Choroid plexus epithelial cell (primary cell): ENCODE results near the gene ZNF263.

Experiments
- DNase-seq: peaks from one replicate; pipeline ENCODE4 v3.0.0-alpha.2; 2010; ENCODE audit warnings: low read depth
- H3K4me3 ChIP-seq: 2 replicates; pipeline ENCODE4 v1.5.1; 2011; ENCODE audit warnings: low read depth, mild to moderate bottlenecking, control low read depth, low read length, moderate library complexity
- TF ChIP-seq, protein P1 (sequence below): conservative IDR thresholded peaks from 2 replicates; pipeline ENCODE4 v1.5.1; 2011; ENCODE audit warnings: low read depth, mild to moderate bottlenecking, control low read depth, inconsistent platforms, low read length, moderate library complexity

ZNF263 gene

DNA sequence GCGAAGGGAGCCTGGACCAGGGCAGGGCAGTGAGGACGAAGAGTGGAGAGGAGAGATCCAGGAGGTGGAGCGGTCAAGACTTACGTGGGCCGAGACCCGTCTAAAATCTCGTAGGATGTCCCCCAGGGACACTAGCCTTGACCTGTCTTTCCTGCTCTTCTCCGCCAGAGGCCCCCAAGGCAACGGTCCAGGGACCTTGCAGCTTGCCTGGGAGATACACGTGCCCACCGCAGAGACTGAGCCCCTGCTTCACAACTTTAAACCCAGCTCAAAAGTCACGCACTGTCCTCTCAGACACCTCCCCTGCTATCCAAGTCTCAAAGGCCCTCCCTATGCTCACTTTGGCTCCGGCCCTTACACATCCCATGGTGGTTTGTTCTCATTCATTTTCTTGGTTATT is 12.5 kb downstream of the ZNF263 start:
- DNase-seq: no peak
- TF ChIP-seq, protein P1, sequence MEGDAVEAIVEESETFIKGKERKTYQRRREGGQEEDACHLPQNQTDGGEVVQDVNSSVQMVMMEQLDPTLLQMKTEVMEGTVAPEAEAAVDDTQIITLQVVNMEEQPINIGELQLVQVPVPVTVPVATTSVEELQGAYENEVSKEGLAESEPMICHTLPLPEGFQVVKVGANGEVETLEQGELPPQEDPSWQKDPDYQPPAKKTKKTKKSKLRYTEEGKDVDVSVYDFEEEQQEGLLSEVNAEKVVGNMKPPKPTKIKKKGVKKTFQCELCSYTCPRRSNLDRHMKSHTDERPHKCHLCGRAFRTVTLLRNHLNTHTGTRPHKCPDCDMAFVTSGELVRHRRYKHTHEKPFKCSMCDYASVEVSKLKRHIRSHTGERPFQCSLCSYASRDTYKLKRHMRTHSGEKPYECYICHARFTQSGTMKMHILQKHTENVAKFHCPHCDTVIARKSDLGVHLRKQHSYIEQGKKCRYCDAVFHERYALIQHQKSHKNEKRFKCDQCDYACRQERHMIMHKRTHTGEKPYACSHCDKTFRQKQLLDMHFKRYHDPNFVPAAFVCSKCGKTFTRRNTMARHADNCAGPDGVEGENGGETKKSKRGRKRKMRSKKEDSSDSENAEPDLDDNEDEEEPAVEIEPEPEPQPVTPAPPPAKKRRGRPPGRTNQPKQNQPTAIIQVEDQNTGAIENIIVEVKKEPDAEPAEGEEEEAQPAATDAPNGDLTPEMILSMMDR: no peak
- H3K4me3 ChIP-seq: no peak overlapping the region

DNA sequence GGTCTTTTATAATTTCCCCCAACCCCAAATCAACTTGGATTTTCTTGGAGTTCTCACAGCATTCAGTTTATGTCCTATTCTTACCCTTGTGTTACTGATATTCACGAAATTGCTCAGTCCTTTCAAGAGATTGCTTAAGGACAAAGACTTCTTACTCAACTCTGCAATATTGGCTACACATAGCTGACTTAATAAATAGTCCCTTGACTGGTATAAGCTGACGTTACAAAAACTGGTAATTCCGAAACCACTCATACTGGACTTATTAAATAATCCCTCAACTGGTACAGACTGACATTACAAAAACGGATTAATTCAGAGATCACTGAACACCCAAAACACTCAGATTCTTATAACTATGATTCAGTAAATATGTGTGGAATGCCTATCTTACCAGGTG is 21.1 kb downstream of the ZNF263 start:
- peak overlapping the region; percentile 89 for H3K4me3 ChIP-seq
- TF ChIP-seq, protein P1: no peak
- peak; percentile 42 for DNase-seq

DNA sequence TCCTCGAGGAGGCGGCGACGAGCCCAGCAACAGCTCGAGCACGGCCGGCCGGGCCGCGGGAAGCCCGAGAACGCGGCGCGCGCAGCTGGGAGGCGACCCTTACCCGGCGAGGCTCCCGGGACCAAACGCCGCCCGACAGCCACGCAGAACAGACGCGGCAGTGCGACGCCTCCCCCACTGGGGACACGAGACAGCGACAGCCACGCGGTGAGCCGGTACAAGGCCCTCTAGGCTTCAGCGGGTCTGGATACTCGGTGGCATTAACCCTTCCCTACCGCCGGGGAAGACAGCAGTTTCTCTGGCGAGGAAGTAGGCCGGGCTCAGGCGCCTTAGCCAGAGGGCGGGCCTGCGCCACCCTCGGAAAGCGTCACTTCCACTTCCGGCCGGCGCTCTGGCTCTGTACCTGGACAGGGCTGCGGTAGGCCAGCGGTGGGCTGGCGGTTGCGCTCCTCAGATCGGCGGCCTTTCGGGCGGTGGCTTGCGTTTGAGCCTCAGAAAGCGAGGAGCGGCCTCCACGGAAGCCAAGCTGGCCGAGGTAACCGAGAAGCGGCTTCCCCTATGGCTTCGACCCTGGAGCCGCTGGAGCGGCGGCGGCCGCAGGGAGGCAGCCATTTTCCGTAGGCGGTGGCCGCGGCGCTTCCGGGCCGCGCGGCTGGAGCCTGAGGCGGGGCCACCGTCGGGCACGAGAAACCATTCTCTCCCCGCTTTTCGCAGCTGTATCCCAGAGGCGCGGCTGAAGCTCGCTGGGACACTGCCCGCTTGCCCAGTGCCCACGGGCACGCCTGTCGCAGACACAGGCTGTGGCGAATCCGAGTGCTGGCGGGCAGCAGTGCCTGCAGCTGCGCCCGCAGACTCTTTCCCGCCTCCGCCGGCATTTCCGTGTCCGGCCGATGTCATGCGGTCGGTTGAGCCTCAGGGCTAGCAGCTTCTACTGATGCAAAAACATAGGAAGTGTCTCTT is 22.1 kb downstream of the ZNF263 start, which contains the start of the genes TIGD7 and ZNF75A:
Gene TIGD7 (minus strand): TSS at position 322 of the 960 bp plus-strand sequence. CDS start 4,816 bp downstream, outside the sequence.
Gene ZNF75A (plus strand): TSS at position 389 of the 960 bp plus-strand sequence. CDS start 2,932 bp downstream, outside the sequence.
- DNase-seq: peak; percentile 93
- TF ChIP-seq, protein P1: no peak
- peak within 1 kb of the TSS; percentile 89 for H3K4me3 ChIP-seq

DNA sequence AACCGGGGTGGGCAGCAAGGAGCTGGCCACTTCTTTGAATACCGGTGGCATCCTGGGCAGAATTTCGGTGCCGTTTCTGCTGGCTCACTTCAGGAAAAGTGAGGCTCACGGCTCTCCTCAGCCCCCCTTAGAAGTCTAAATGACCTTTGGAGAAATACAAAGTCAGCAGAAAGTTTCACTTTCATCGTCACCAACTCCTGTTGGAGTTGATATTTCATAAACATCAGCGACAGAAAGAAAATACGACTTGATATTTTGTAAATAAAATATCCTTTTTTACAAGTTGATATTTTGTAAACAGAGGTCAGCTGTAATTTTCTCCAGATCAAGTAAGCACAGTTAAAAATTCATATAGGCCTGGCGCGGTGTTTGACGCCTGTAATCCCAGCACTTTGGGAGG is 22.8 kb downstream of the ZNF263 start:
- H3K4me3 ChIP-seq: peak overlapping the region; percentile 89
- TF ChIP-seq, protein P1: no peak
- DNase-seq: no peak

DNA sequence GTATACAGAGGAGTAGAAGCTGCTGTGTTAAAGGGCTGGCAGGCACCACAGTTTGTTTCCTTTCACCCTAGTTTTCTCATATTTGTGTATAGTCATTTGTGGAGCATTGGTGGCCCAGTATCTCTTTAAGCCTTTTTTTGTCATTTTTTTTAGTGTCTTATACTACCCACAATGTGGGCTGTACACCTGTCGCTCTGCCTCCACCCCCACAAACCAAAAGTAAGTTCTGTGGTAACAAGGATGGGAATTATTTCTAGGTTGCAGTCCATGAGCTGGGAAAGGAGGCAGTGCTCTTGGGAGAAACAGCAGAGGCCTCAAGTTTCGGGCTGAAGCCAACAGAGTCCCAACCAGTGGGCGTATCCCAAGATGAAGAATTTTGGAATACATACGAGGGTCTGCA is 28.2 kb downstream of the ZNF263 start:
- no peak overlapping the region for H3K4me3 ChIP-seq
- TF ChIP-seq, protein P1: no peak
- DNase-seq: no peak

DNA sequence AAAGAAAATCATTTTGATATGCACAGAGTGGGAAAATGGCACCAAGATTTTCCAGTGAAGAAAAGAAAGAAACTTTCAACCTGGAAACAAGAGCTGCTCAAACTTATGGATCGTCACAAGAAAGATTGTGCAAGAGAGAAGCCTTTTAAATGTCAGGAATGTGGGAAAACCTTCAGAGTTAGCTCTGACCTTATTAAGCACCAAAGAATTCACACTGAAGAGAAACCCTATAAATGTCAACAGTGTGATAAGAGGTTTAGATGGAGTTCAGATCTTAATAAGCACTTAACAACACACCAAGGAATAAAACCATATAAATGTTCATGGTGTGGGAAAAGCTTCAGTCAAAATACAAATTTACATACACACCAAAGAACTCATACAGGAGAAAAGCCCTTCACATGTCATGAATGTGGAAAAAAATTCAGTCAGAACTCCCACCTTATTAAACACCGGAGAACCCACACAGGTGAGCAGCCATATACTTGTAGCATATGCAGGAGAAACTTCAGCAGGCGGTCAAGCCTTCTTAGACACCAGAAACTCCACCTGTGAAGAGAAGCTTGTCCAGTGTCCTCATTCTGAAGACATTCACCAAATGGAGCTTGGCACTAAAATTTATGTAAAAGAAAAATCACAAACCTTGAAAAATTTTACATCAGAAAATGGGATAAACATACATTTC is 34.2 kb downstream of the ZNF263 start:
- TF ChIP-seq, protein P1: no peak
- peak; percentile 37 for DNase-seq
- H3K4me3 ChIP-seq: no peak overlapping the region
